Omental fat pad (tissue), 4 donors: Measurements from ENCODE around the gene CLPTM1. TPM values are rescaled to one million over a fixed set of nuclear protein-coding genes. Genes with fewer than 3 reads are reported as not detected.

ENCODE experiments used
- ATAC-seq: fragments of 150-250 bp; one replicate; pipeline ENCODE4 v1.9.1; 2016; ENCODE audit warnings: mild to moderate bottlenecking, moderate library complexity; ENCODE audit not compliant: low FRiP score
- DNase-seq: peaks from one replicate; pipeline ENCODE4 v3.0.0-alpha.2; 2019; ENCODE audit warnings: low spot score
- CTCF ChIP-seq, 3 donors: fragments of 450-650 bp; IDR thresholded peaks; one replicate each; pipeline ENCODE4 v1.5.1; 2016 to 2017; ENCODE audit warnings: antibody characterized with exemption in 3 of 3, mild to moderate bottlenecking in 3 of 3, moderate library complexity in 2 of 3
- total RNA-seq, 4 donors: library from RNA; depleted of rRNA; stranded (reverse); fragments of >200 nt; gene quantifications; one replicate each; pipeline ENCODE4 v1.1.0, GENCODE V29; 2016

CLPTM1 gene
- total RNA-seq, 4 donors from 2014 or later, result 58.8 to 77.5 (median 70.2) TPM

- DNase-seq (no peak), ATAC-seq (no peak)
- TF ChIP-seq CTCF (IDR thresholded peaks at IDR 0.05), result no peak
Observed at GRCh38 chr19:45030825-45031224, 75.6 kb downstream of the CLPTM1 start.

- DNase-seq (no peak), ATAC-seq (no peak)
- no peak for TF ChIP-seq CTCF (IDR thresholded peaks at IDR 0.05)
Observed at GRCh38 chr19:45032421-45032820, 77.2 kb downstream of the CLPTM1 start.

- TF ChIP-seq CTCF (IDR thresholded peaks at IDR 0.05), result no peak
- DNase-seq (no peak), ATAC-seq (no peak)
Observed at GRCh38 chr19:45035755-45036154, 80.6 kb downstream of the CLPTM1 start.

- TF ChIP-seq CTCF (IDR thresholded peaks at IDR 0.05), result no peak
- ATAC-seq (no peak), DNase-seq (no peak)
Observed at GRCh38 chr19:45037393-45038169, 82.4 kb downstream of the CLPTM1 start.

GRCh38 chr19:45038931-45039893, 84.0 kb downstream of the CLPTM1 start, which contains the start of gene CLASRP:
Gene CLASRP (plus strand): TSS chr19:45039045. CDS start chr19:45040213, 1,168 bp downstream.
- no peak for TF ChIP-seq CTCF (IDR thresholded peaks at IDR 0.05)

GRCh38 chr19:45040059-45040771, 85.0 kb downstream of the CLPTM1 start:
- no peak for DNase-seq
- TF ChIP-seq CTCF (IDR thresholded peaks at IDR 0.05), result no peak
- ATAC-seq, result no peak

More at GRCh38 chr19:45038931-45039893, 84.0 kb downstream of the CLPTM1 start, which contains the start of gene CLASRP:
- ATAC-seq (peak; percentile 92), DNase-seq (peak; percentile 73)
